ENCODE results near the gene POLR2F. TPM values are rescaled to one million over a fixed set of nuclear protein-coding genes. Genes with fewer than 3 reads are reported as not detected.

The POLR2F gene
- polyA plus RNA-seq, 1 of the 3 experiments (the other 2 are of a cell fraction): 255 TPM

DNA sequence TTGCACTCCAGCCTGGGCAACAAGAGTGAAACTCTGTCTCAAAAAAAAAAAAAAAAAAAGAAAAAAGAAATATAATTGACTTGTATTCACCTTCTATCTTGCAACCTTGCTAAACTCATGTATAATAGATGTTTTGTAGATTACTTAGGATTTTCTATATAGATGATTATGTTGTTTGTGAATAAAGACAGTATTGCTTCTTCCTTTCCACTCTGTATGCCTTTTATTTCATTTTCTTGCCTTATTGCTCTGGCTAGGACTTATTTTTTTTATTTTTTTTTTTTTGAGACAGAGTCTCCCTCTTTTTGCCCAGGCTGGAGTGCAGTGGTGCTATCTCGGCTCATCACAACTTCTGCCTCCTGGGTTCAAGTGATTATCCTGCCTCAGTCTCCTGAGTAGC lies 60.6 kb downstream of the POLR2F start:
- Histone ChIP-seq H3K36me3 (replicated peaks in 1 of 2; ENCODE audit: control insufficient read depth in 1 of 2, insufficient read depth in 2 of 2, low read length in 1 of 2) (no peaks in the 10 kb centered on the region), H3K4me3 (ENCODE audit: low read depth in 2 of 2, low read length in 1 of 2) (no peak overlapping the region), H4K20me1 (ENCODE audit: insufficient read depth) (no peaks in the 10 kb centered on the region), H3K79me2 (ENCODE audit: insufficient read depth) (no peaks in the 10 kb centered on the region), H3K4me2 (no peak overlapping the region), H3K27ac (ENCODE audit: low read depth in 2 of 2, low read length in 1 of 2) (no peak overlapping the region), H3K9me3 (no peaks in the 10 kb centered on the region), H3F3A (replicated peaks; ENCODE audit: insufficient read depth) (no peaks in the 10 kb centered on the region), H2AFZ (ENCODE audit: low read depth) (no peak overlapping the region), H3K4me1 (ENCODE audit: control insufficient read depth in 1 of 2, insufficient read depth in 2 of 2, low read depth in 1 of 2, low read length in 1 of 2) (no peaks in the 10 kb centered on the region; a peak in 1 of 4 replicates), H3K9ac (no peak overlapping the region), H3K27me3 (ENCODE audit: insufficient read depth) (no peaks in the 10 kb centered on the region), H3K9me2 (no peaks in the 10 kb centered on the region)
- no peak for DNase-seq
- WGBS (ENCODE audit: low lambda C conversion rate): 100% methylated on average over 1 of the region's 1 CpG
- ChIA-PET CTCF (no interaction called here), POLR2A (no interaction called here)
- TF ChIP-seq FOXJ3 (CRISPR knock-in tag; IDR thresholded peaks at IDR 0.05) (no peak), NFIC (IDR thresholded peaks at IDR 0.05; ENCODE audit: borderline replicate concordance) (no peak), FOSL2 (IDR thresholded peaks at IDR 0.05; ENCODE audit: borderline replicate concordance, low read depth) (no peak), NRF1 (IDR thresholded peaks at IDR 0.05; ENCODE audit: low read depth, low read length) (no peak), RFX5 (IDR thresholded peaks at IDR 0.05; ENCODE audit: low read length) (no peak), RCOR1 (IDR thresholded peaks at IDR 0.05; ENCODE audit: low read length) (no peak)
- TF ChIP-seq, protein P1, sequence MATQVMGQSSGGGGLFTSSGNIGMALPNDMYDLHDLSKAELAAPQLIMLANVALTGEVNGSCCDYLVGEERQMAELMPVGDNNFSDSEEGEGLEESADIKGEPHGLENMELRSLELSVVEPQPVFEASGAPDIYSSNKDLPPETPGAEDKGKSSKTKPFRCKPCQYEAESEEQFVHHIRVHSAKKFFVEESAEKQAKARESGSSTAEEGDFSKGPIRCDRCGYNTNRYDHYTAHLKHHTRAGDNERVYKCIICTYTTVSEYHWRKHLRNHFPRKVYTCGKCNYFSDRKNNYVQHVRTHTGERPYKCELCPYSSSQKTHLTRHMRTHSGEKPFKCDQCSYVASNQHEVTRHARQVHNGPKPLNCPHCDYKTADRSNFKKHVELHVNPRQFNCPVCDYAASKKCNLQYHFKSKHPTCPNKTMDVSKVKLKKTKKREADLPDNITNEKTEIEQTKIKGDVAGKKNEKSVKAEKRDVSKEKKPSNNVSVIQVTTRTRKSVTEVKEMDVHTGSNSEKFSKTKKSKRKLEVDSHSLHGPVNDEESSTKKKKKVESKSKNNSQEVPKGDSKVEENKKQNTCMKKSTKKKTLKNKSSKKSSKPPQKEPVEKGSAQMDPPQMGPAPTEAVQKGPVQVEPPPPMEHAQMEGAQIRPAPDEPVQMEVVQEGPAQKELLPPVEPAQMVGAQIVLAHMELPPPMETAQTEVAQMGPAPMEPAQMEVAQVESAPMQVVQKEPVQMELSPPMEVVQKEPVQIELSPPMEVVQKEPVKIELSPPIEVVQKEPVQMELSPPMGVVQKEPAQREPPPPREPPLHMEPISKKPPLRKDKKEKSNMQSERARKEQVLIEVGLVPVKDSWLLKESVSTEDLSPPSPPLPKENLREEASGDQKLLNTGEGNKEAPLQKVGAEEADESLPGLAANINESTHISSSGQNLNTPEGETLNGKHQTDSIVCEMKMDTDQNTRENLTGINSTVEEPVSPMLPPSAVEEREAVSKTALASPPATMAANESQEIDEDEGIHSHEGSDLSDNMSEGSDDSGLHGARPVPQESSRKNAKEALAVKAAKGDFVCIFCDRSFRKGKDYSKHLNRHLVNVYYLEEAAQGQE (IDR thresholded peaks at IDR 0.05; ENCODE audit: low read depth, low read length): no peak
- TF ChIP-seq, protein P2, sequence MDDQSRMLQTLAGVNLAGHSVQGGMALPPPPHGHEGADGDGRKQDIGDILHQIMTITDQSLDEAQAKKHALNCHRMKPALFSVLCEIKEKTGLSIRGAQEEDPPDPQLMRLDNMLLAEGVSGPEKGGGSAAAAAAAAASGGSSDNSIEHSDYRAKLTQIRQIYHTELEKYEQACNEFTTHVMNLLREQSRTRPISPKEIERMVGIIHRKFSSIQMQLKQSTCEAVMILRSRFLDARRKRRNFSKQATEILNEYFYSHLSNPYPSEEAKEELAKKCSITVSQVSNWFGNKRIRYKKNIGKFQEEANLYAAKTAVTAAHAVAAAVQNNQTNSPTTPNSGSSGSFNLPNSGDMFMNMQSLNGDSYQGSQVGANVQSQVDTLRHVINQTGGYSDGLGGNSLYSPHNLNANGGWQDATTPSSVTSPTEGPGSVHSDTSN (IDR thresholded peaks at IDR 0.05): no peak

DNA sequence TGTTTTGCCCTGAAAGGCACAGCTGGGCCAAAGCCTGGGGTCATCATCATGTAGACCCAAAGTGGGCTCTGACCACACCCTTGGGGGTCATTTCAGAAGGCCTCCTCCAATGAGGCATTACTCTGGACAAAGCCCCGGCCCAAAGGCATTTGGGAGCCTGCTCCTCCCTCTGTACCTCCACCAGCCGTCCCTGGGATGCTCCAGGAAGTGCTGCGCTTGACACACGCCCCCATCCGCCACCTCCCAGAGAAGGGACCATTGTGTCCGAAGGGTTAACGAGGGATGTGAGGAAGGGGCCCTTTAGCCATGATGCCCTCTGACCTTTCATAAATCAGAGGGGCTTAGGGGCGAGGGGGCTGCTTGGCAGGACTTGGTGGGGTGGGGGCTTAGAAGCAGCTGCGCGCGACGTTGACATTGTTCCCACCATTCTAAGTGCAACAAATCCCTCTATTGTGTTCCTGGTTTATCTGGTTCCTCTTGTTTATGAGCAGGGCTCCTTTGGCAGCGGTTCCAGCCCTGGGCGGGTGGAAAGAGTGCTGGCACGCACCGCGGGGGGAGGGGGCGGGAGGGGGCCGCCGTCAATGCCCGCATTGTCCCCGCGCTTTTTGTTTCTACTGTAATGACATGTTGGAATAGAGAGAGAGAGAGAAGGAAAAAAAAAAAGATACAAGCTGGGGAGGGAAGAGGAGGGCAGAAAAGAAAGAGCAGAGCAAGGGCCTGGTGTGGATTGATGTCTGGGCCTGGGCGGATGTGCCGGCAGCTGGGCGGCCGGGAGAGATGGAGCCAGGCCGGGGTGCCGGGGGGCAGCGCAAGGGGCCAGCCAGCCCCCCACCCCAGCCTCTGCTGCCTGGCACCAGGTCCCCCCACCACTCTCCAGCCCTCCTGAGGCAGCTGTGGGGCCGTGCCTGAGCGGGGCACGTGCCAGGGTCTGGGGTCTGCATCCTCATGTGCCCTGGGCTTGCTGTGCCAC lies 63.0 kb downstream of the POLR2F start:
- TF ChIP-seq, protein P3, sequence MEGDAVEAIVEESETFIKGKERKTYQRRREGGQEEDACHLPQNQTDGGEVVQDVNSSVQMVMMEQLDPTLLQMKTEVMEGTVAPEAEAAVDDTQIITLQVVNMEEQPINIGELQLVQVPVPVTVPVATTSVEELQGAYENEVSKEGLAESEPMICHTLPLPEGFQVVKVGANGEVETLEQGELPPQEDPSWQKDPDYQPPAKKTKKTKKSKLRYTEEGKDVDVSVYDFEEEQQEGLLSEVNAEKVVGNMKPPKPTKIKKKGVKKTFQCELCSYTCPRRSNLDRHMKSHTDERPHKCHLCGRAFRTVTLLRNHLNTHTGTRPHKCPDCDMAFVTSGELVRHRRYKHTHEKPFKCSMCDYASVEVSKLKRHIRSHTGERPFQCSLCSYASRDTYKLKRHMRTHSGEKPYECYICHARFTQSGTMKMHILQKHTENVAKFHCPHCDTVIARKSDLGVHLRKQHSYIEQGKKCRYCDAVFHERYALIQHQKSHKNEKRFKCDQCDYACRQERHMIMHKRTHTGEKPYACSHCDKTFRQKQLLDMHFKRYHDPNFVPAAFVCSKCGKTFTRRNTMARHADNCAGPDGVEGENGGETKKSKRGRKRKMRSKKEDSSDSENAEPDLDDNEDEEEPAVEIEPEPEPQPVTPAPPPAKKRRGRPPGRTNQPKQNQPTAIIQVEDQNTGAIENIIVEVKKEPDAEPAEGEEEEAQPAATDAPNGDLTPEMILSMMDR (IDR thresholded peaks at IDR 0.05): no peak
- no peak for TF ChIP-seq RCOR1 (IDR thresholded peaks at IDR 0.05; ENCODE audit: low read length)
- no peak for TF ChIP-seq CHD2 (IDR thresholded peaks at IDR 0.05; ENCODE audit: low read length, partially characterized antibody)
- no peak for TF ChIP-seq ELF1 (IDR thresholded peaks at IDR 0.05)
- no peak for TF ChIP-seq POLR2AphosphoS5 (IDR thresholded peaks at IDR 0.05; ENCODE audit: low read depth, low read length)
- TF ChIP-seq FOSL2 (IDR thresholded peaks at IDR 0.05; ENCODE audit: borderline replicate concordance, low read depth): no peak
- TF ChIP-seq, protein P4, sequence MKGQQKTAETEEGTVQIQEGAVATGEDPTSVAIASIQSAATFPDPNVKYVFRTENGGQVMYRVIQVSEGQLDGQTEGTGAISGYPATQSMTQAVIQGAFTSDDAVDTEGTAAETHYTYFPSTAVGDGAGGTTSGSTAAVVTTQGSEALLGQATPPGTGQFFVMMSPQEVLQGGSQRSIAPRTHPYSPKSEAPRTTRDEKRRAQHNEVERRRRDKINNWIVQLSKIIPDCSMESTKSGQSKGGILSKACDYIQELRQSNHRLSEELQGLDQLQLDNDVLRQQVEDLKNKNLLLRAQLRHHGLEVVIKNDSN (IDR thresholded peaks at IDR 0.05; ENCODE audit: borderline replicate concordance, low read depth): no peak
- TF ChIP-seq NRF1 (IDR thresholded peaks at IDR 0.05; ENCODE audit: low read depth, low read length): no peak
- TF ChIP-seq FOXJ3 (CRISPR knock-in tag; IDR thresholded peaks at IDR 0.05): no peak
- no peak for TF ChIP-seq GABPA (IDR thresholded peaks at IDR 0.05; ENCODE audit: low read depth)
- TF ChIP-seq RAD21 (IDR thresholded peaks at IDR 0.05; ENCODE audit: low read length): no peak
- WGBS (ENCODE audit: low lambda C conversion rate): 81% methylated on average over 20 of the region's 33 CpGs
- H3K4me1 ChIP-seq (ENCODE audit: control insufficient read depth in 1 of 2, insufficient read depth in 2 of 2, low read depth in 1 of 2, low read length in 1 of 2): no peaks in the 10 kb centered on the region; a peak in 1 of 4 replicates
- ChIA-PET CTCF (no interaction called here), POLR2A (no interaction called here)
- no peaks in the 10 kb centered on the region for H3K9me2 ChIP-seq
- H3K9me3 ChIP-seq: no peaks in the 10 kb centered on the region
- H3K4me2 ChIP-seq: no peak overlapping the region
- no peaks in the 10 kb centered on the region for H4K20me1 ChIP-seq (ENCODE audit: insufficient read depth)
- H3F3A ChIP-seq (replicated peaks; ENCODE audit: insufficient read depth): no peaks in the 10 kb centered on the region
- no peak overlapping the region for H3K4me3 ChIP-seq (ENCODE audit: low read depth in 2 of 2, low read length in 1 of 2)
- H3K9ac ChIP-seq: no peak overlapping the region
- no peak for DNase-seq
- H3K27ac ChIP-seq (ENCODE audit: low read depth in 2 of 2, low read length in 1 of 2): no peak overlapping the region
- no peaks in the 10 kb centered on the region for H3K36me3 ChIP-seq (replicated peaks in 1 of 2; ENCODE audit: control insufficient read depth in 1 of 2, insufficient read depth in 2 of 2, low read length in 1 of 2)
- no peak overlapping the region for H2AFZ ChIP-seq (ENCODE audit: low read depth)
- H3K79me2 ChIP-seq (ENCODE audit: insufficient read depth): no peaks in the 10 kb centered on the region
- no peaks in the 10 kb centered on the region for H3K27me3 ChIP-seq (ENCODE audit: insufficient read depth)
